ENCODE measurements around the gene NIFK. TPM values are rescaled to one million over a fixed set of nuclear protein-coding genes. Genes with fewer than 3 reads are reported as not detected.
"Not testable (repeated sequence)": the region's sequence is repeated elsewhere in the genome, so short reads cannot be mapped to it uniquely, and the experiment has no call there.

Gene NIFK
- polyA plus RNA-seq, 1 experiment = 52.8 TPM

- CTCF ChIA-PET = no interaction called here
- no peak overlapping the region for H3K4me3 ChIP-seq (ENCODE audit: low read depth, low read length)
- POLR2A ChIA-PET = no interaction called here
- H3K27ac ChIP-seq (ENCODE audit: low read depth, low read length) = no peak overlapping the region
- no peaks in the 10 kb centered on the region for H3K27me3 ChIP-seq (ENCODE audit: control insufficient read depth, insufficient read depth, low read length)
- DNase-seq (ENCODE audit: low read depth, low spot score) = no peak
- no peaks in the 10 kb centered on the region for H3K9me3 ChIP-seq (ENCODE audit: control insufficient read depth, insufficient read depth, low read length)
- no peak for TF ChIP-seq CTCF (IDR thresholded peaks at IDR 0.05; ENCODE audit: low read depth, low read length)
Observed at GRCh38 chr2:121707344-121707919, 29.2 kb downstream of the NIFK start.

- CTCF ChIA-PET = no interaction called here
- POLR2A ChIA-PET = no interaction called here
Observed at GRCh38 chr2:121705958-121706357, 30.7 kb downstream of the NIFK start.

GRCh38 chr2:121705390-121705789, 31.3 kb downstream of the NIFK start:
- POLR2A ChIA-PET = no interaction called here
- Histone ChIP-seq H3K4me3 (ENCODE audit: low read depth, low read length) (no peak overlapping the region), H3K27me3 (ENCODE audit: control insufficient read depth, insufficient read depth, low read length) (peaks cover 2% of the 10 kb centered on the region), H3K27ac (ENCODE audit: low read depth, low read length) (no peak overlapping the region), H3K9me3 (ENCODE audit: control insufficient read depth, insufficient read depth, low read length) (no peaks in the 10 kb centered on the region)
- no peak for TF ChIP-seq CTCF (IDR thresholded peaks at IDR 0.05; ENCODE audit: low read depth, low read length)
- CTCF ChIA-PET = no interaction called here
- DNase-seq (ENCODE audit: low read depth, low spot score) = no peak

More at GRCh38 chr2:121705958-121706357, 30.7 kb downstream of the NIFK start:
- no peaks in the 10 kb centered on the region for H3K9me3 ChIP-seq (ENCODE audit: control insufficient read depth, insufficient read depth, low read length)
- TF ChIP-seq CTCF (IDR thresholded peaks at IDR 0.05; ENCODE audit: low read depth, low read length) = no peak
- no peak overlapping the region for H3K4me3 ChIP-seq (ENCODE audit: low read depth, low read length)
- H3K27ac ChIP-seq (ENCODE audit: low read depth, low read length) = no peak overlapping the region
- H3K27me3 ChIP-seq (ENCODE audit: control insufficient read depth, insufficient read depth, low read length) = no peaks in the 10 kb centered on the region
- DNase-seq (ENCODE audit: low read depth, low spot score) = no peak

- H3K9me3 ChIP-seq (ENCODE audit: control insufficient read depth, insufficient read depth, low read length); H3K27me3 ChIP-seq (ENCODE audit: control insufficient read depth, insufficient read depth, low read length); CTCF ChIA-PET; H3K27ac ChIP-seq (ENCODE audit: low read depth, low read length); DNase-seq (ENCODE audit: low read depth, low spot score); H3K4me3 ChIP-seq (ENCODE audit: low read depth, low read length): not testable (repeated sequence)
- POLR2A ChIA-PET = interaction anchor here (0.7 to 1.3 kb wide), 3 partner anchors 35 to 171 kb away, joined by 3 to 4 read pairs (median 3); partner anchors contain the start of genes NIFK and RNU4ATAC
Observed at GRCh38 chr2:121701761-121702160, 34.9 kb downstream of the NIFK start.

- ChIA-PET POLR2A (interaction anchor here (1.1 to 1.9 kb wide), 2 partner anchors 50 to 169 kb away, joined by 6 to 8 read pairs; partner anchors contain the start of genes CLASP1 and RNU4ATAC), CTCF (interaction anchor here (1.2 kb wide), 1 partner anchor 10 kb away, joined by 3 read pairs; no protein-coding TSS in a partner anchor)
- peaks cover 2% of the 10 kb centered on the region for H3K27me3 ChIP-seq (ENCODE audit: control insufficient read depth, insufficient read depth, low read length)
- DNase-seq (ENCODE audit: low read depth, low spot score) = peak; percentile 13
- H3K9me3 ChIP-seq (ENCODE audit: control insufficient read depth, insufficient read depth, low read length) = no peaks in the 10 kb centered on the region
- no peak overlapping the region; the same call in 1 of the 2 replicates for H3K4me3 ChIP-seq (ENCODE audit: low read depth, low read length)
- H3K27ac ChIP-seq (ENCODE audit: low read depth, low read length) = no peak overlapping the region
- no peak for TF ChIP-seq CTCF (IDR thresholded peaks at IDR 0.05; ENCODE audit: low read depth, low read length)
Observed at GRCh38 chr2:121699421-121700333, 37.0 kb downstream of the NIFK start.
